CD4-positive, alpha-beta T cell treated with Interleukin-6 for 4 hours (primary cell): ENCODE results near the gene BSN.
A peak's percentile ranks its signal among the peaks of the same experiment; 100 is the strongest.

ENCODE experiments used
- DNase-seq: peaks from one replicate; pipeline ENCODE4 v3.0.0-alpha.2; 2020; ENCODE audit warnings: mixed read lengths

The BSN gene

DNA sequence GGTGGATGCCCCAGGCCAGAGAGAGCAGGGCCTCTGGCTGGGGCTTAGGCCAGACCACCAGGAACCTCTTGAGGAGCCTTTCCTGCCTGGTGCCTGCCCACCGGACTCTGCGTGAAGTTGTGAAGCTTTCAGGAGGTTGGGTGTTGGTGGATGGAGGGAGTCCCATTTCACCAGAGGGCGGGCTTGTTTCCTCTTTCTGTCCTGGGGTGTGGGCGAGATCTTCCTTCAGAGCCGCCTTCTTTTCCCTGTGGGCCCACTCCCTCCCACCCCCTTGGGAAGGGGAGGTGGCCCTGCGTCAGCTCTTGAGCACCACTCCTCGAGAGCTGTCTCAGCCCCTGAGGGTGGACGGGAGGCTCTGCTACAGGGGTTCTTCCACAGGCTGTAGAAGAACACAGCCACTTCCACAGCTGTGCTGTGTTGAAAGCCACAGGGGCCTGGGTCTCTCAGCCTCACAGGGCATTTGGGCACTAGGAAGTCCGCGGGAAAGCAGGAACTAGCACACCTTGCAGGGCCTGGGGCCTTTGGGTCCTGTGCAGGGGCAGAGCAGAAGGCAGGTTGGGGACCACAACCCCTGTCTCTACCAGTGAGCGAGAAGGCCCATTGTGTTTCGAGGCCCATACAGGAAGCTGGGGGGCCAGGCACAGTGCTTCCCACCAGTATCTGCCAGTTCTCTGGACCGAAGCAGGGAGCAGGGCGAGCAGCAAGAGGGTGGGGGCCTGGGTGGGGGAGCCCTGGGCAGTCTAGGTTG, 163.1 kb downstream of the BSN start:
- no peak for DNase-seq

DNA sequence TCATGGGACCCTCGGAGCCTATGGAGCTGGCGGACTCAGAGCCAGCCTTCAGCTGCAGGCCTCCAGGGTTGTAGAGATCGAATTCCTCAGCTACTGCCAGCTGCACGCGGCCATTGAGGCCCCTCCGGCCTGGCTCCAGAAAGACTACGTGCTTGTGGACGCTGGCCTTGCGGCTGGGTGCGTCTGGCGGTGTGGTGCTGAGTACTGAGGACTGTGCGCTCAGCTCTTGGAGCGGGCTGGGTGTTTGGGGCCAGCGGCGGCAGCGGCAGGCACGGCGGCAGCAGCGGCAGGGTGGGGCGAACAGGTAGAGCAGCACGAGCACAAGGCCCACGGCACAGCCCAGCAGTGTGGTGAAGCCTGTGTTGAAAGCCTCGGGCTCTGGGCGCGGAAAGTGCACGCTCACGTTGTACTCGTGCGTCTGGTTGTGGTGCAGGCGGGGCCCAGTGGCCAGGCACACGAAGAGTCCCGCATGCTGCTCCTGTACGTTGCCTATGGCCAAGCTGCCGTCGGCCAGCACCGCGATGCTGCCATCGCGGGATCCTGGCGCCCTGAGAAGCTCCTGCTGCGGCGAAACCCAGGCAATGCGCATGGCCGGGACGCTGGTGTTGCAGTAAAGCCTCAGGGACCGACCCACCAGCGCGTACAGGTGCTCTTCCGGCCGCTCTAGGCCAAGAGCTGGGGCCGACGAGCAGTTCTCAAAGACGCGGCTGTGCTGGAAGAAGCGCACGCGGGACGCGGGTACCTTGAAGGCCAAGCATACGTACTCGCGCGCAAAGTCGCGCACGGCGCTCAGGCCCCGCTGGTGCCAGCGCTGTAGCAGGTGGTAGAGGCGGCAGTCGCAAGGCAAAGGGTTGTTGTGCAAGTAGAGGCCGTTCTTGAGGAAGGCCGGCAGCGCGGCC, 163.9 kb downstream of the BSN start:
- no peak for DNase-seq

DNA sequence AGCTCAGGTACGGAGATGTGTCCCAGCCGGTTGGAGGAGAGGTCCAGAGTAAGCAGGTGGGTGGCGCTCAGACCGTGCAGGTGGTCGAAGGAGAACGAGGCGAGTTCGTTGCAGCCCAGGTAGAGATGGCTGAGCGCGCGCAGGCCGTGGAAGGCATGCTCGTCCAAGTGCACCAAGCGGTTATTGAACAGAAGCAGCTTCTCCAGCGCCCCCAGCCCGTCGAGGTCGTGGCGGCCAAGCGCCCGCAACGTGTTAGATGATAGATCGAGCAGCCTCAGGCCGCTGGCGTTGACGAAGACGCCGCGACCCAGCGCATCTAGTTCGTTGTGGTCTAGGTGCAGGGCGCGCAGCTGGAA, 164.6 kb downstream of the BSN start:
- DNase-seq, result peak; percentile 25

DNA sequence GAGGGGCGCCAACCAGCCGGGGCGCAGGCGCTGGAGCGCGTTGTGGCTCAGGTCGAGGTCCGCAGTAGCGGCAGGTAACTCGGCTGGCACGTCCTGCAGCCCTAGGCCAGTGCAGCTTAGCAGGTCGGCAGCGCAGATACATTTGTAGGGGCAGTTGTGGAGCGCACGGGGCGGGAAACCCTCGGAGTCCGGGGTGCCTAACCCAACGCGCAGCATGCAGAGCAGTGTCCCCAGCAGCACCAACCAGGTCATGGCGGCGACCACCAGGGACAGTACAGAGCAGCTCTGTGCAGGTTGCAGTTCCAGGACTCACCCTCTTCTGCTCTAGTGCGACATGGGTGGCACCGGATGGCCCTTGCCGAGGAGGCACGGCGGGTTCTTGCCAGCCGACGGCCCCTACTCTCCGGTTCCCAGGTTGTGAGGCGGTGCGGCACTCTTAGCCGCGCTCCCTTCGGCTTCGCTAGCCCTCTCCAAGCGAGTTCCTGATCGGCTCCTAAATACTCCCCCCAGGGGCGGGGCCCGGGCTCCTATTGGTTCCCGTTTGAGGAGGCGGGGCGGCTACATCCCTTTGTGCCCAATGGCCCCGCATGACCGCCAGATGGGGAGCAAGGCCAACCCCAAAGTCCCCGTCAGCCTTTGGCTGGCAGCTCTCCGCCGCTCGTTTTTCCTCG, 165.1 kb downstream of the BSN start, which contains the start of gene AMIGO3:
AMIGO3 (minus strand) TSS at position 471 of the 671 bp plus-strand sequence; CDS start at position 252, 219 bp downstream.
- DNase-seq, result peak; percentile 95
